Superior temporal gyrus (tissue), 1 donor: ENCODE measurements around the gene ASIC2.

Experiments
- DNase-seq: peaks from one replicate; pipeline ENCODE4 v3.0.0-alpha.2; 2016; ENCODE audit errors: extremely low spot score

ASIC2 gene

DNA sequence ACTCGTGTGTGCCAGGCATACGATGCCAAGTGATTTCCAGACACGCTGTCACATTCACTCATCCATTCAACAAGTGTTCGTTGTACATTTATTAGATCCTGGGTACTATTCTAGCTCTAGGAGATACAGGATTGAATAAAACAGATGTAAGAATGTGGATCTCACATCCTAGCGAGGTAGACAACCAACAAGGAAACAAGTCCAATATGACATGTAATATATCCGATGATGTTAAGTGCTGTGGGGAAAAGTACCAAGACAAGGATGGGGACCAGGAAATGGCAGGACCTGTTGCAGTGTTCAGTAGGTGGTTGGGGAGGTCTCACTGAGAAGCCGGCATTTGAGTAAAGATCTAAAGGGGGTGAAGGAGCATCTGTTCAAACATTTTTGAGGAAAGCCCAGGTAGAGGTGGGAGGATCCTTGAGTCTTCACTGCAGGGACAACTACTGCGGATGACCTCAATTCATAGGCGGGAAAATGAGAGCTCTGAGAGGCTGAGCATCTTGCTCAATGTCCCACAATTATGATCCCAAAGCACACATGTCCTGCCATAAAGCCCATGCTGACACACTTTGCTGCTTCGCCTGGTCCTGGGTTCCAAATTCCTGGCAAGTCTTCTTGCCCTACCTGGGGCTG, 129.4 kb downstream of the ASIC2 start:
- DNase-seq, result no peak

DNA sequence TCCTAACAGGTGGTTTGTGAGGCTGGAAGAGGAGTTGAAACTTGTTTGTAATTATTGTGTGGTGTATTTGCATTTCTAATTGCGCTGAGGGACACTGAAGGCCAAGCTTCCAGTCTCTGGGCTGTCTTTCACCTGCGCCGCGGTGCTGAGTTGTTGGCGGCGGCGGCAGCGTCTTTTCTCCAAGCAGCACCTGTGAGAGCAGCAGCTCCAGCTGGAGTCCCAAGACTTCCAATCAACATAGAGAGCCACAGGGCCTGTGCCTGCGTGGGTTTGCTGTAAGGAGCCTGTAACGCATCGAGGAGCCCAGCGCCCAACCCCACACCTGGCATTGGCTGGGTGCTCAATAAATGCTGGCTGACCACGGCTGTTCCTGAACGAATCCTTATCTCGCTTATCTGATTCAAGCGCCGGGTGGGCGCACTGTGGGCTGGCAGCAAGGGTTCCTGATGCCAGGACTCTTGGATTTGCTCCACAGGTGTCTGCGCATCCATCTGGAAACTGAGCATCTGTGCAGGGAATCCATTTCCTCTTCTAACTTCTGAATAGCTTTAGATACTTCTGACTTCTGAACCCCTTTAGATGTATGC, 138.1 kb downstream of the ASIC2 start:
- no peak for DNase-seq

DNA sequence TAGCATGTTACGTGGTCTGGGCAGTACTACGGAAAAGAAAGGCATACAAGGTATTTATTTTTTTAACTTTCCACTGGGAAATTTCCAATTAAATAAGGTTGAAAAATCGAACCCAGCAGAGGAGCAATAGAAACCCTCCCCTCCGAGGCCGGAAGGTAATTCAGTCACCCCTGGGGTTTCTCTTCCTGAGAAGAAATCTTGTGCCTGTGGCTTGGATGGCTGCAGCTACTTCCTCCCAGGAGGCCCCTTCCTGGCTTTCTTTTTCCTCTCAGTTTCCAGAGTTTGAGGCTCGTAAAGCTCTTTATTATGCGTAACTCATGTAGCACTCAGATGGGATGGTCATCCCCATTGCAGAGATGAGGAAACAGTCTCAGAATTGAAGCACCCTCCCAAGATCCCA, 140.3 kb downstream of the ASIC2 start:
- no peak for DNase-seq

DNA sequence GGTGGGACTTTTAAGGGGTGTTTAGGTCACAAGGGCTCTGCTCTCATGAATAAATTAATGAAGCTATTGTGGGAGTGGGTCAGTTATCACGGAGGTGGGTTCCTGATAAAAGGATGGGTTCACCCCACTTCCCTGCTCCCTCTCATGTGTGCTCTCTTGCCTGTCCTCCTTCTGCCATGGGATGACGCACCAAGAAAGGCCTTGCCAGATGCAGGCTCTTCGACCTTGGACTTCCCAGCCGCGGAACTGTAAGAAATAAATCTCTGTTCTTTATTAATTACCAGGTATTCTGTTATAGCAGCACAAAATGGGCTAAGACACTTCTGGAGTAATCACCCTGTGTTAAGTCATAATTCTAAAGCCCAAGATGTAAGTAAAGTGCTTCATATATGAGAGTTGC, 141.5 kb downstream of the ASIC2 start:
- no peak for DNase-seq

DNA sequence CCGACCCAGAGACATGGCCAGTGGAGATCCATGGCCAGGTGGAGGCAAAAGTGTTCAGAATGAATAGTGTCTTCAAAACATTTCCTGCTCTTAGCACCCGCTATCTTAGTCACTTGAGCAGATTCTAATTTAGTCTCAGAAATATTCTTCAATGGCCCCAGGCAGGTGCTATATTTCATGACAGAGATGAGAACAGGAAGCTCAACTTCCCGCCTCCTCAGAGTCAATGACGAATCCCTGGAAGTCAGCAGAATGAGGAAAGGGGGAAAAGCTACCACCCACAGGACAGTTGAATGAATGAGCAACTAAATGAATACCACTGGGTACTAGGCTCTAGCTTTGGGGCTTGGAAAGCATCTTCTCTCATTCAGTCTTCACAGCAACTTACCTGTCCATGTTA, 147.2 kb downstream of the ASIC2 start:
- DNase-seq, result no peak

DNA sequence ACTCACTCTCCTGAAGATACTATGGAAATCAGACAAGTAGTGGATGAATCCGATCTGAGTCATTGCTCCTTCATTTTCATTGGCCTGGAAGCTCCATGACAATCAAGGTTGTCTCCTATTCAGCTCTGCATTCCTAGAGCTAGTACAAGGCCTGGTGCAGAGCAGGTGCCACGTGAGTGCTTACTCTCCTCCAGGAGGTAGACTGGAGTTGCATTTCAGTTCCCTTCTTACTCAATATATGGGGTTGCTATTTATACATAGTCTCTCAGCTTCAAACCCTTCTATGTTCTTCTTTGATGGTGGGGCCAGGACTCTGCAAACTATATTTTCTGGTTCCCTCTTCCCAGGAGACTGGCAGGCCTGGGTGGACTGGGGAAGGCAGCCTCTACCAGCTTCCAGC, 148.3 kb downstream of the ASIC2 start:
- DNase-seq, result no peak

DNA sequence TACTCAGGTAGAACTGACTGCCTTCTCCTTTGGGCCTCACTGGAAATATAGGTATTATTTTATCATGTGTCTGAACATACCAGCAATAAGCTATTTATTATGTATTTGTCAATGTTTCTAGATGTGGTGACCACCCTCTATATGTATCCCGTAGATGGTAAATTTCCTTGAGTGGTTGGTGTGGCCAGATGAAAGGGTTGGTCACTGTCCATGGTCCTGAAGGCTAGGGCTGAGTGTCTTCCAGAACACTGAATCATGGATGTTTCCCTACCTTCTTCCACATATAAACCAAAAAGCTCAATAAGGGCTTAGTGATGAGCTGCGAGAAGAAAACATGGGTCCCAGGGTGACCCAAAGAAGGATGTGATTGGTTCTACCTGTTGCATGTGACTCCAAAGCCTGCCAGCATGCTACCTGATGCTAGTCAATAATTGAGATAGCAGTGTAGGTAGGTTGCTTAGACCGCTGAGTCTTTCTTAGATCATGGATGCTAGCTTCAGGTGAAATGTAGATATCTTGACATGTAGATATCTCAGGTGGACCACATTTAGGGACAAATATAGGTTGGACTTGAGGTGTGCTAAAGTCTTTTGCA, 150.3 kb downstream of the ASIC2 start:
- DNase-seq, result no peak

DNA sequence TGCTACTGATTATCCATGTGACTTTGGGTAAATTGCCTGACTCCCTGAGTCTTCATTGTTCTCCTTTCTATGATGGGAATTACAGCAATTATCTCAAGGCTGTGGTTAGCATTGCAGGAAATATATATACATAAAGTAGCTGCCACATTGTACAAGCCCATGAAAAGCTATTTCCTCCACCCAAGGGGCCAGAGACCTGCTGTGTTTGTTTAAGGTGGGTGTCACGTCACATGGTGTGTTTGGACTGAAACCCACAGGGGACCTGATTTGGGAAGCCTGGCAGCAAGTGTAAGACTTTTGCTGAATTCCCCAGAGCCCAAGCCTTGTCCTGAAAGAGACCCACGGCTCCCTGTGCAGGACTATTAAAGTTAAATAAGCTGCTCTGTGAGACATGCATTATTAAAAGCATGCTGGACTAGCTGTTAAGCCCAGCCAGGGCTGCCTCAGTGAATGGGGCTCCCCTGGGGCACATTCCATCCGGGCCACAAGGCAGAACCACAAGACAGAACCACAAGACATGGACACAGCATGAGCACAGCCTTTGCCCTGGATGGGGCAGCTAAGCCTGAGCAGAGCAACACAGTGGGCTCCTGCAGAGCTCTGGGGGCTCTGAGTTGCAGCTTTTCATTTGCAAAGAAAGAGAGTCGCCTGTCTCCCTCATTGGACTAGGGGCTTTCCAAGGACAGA, 152.5 kb downstream of the ASIC2 start:
- no peak for DNase-seq

DNA sequence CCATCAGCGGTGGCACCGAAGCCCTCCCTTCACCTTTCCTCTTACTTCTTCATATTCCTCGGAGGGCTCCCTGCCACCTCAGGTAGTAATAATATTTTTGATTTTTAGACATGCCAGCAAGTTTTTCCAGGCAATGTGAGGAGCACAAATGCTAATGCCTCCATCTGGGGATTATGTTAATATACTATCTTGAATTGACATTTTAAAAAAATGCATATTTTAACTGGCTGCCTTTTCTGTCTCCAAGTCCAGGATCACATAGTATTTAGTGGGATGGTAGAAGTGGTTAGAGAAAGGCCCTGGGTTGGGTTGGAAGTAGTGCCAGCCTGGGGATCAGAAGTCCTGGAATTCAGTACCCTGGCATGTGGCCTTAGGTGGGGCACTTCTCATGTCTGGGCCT, 154.5 kb downstream of the ASIC2 start:
- no peak for DNase-seq

DNA sequence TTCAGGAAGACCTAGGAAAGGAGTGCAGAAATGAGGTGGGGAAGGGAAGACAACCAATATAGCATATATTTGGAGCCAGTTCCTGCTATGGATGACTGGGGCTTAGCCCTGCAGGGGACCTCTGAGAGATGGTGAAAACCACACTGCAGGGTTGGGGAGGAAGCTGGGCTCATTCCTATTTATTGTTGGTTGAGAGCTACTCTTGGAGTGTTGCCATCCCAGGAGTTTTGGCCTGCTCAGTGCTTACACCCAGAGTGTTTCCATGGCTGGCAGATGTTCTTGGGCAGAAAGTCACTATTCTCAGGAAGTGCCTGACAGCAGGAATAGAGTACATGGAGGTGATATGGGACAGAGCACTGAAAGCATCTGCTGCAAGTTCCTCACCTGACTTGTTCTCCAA, 155.7 kb downstream of the ASIC2 start:
- DNase-seq, result no peak

DNA sequence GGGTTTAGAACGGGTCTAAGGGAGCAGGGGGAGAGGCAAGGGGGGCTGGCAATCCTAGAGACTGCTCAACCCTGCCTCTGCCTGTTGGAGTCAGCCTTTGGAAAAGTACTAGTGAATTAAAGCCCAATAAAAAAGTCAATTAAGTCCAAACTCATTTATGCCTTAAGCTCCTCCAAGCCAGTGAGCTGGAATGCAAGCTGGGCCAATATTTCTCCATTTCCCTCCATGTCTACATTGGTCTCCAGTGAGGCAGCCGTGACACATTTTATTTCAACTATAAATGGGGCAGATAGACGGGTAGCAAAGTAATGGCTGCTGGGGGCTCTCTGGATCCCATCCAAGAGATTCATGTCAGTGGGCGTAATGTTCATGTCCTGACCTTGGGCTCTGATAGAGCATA, 157.4 kb downstream of the ASIC2 start:
- DNase-seq, result no peak

DNA sequence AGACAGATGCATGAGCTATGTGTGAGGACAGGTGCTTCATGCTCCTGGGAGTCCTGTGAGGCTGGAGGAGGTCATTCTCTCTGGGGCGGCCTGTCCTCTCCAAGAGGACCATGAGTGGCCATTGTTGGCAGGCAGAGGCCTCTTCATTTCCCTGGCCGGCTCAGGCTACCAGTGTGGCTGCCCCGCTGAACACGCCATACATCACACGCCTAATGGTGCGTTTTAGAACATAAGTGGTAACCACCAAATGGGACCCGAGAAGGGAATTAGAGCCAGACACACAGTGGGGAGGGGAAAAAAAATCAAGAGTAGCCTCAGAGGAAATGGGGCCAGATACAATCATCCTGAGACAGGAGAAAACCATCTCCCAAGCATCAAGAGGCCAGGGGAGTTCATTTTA, 161.5 kb downstream of the ASIC2 start:
- DNase-seq, result no peak

DNA sequence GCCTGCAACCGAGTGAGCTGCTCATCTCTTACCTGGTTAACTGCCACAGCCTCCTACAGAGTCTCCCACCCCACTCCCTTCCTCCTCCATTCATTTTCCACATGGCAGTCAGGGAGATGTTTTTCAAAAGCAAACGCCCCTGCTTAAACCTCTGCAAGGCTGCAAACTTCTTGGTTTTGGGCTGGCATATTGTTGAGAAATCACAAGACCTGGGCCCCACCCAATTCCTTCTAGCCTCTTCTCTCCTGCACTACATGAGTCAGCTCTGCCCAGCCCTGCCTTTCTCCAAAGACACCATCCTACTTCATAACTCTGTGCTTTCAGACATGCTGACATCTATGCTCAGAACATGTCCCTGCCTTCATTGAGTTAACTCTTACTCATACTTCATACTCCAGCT, 165.4 kb downstream of the ASIC2 start:
- no peak for DNase-seq

DNA sequence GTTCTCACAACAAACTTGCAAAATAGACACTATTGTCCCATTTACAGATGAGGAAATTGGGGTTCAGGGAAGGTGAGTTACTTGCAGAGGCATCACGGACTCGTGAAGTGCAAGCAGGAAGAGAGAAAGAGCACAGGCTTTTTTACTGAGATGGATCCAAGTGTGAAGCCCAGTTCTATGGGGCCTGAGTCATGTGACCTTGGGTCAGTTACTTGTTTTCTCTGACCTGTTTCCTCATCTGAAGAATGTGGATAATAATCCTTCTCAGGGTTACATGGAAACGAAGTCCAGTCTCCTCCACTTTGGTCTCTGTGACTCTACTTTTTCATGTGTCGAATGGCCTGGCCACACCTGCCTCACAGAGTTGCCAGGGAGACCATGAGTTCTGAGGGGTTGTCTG, 167.0 kb downstream of the ASIC2 start:
- DNase-seq, result no peak

DNA sequence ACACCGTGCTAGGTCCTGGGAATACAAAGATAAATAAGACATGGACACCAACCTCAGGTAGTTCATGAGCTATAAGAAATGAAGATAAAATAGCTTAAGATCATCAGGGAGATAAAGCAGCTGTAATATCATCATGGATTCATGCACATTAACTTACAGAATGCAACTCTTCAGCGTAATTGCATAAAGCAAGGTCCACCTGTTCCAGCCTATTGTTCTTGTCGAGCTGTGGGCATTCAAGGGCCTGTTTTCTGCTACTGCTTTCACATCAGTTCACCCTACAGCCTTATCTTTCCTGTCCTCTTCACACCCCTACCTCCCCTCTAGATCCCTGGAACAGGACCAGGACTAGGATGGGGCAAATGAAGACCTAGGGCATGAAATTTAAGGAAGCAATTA, 167.5 kb downstream of the ASIC2 start:
- DNase-seq, result no peak

DNA sequence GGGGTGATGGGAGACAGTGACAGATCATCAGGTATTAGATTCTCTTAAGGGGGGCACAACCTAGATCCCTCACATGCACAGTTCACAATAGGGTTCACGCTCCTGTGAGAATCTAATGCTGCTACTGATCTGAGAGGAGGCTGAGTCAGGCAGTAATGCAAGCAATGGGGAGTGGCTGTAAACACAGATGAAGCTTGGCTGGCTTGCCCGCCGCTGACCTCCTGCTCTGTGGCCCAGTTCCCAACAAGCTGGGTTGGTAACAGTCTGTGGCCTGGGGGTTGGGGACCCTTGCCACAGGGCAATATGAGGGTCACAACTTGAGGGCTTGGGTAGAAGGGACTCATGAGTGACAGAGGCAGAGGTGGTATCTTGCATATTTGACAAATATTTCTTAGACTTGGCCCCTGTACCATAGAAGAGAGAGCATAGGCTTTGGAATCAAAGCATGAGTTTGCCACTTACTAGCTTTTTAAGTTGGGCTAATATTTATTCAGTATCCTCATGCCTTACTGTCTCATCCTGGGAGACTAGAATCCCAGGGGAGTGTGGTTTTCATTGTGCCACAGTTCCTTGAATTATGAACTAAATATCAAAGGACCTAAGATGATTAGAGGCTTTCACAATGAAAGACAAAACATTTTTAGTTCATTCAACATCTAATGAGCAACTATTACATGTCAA, 168.1 kb downstream of the ASIC2 start:
- DNase-seq, result no peak

DNA sequence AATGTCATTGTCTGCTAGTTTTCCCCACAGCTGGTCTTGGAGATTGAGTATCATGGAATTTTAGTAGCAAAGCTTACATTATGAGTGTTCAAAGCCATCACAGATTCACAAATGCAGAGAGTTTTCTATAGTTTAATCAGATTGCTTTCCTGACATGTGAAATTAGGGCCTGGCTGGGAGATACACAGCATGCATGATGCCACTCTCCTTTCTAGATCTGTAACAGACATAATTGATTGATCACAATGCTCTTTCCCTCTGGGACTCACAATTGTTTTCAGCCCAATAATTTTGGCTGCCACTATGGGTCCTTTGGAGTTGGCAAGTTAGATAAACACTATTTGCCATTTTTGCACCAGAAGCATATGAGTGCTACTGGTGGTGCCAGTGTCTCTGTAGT, 168.9 kb downstream of the ASIC2 start:
- DNase-seq, result no peak

DNA sequence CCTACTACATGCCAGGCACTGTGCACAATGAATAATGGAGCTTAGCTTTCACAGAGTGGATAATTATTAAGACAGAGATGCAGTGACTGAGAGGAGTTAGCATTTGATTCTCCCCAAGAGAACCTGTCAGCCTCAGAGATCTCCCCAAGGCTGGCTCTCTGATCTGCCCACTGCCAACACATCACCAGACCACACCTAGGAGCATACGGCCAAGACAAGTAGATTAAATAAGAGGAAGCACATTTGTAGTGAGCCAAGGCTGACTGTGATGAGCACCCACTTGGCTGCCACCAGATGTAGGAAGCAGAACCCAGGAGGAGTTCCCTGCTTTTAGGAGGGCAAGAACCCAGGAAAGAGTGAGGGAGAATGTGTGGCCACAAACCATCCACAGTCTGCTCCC, 171.3 kb downstream of the ASIC2 start:
- no peak for DNase-seq

DNA sequence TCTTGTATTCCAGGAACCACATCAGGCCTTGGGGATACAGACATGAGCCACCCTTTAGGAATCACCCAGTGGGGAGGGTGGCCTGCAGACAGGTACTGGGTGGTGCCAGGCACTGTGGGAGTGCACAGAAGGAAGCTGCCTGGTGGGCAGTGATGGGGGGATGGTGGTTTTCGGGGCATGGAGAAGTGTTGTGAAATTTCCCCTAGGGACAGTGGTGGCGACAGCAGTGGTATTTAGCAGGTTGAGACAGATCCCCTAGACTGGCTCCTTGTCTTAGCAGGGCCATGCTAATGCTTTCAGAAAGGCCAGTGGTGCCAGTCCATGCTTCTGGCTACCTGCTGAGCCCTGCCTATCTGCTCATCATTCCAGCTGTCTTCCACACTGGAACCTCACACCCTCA, 171.8 kb downstream of the ASIC2 start:
- no peak for DNase-seq

DNA sequence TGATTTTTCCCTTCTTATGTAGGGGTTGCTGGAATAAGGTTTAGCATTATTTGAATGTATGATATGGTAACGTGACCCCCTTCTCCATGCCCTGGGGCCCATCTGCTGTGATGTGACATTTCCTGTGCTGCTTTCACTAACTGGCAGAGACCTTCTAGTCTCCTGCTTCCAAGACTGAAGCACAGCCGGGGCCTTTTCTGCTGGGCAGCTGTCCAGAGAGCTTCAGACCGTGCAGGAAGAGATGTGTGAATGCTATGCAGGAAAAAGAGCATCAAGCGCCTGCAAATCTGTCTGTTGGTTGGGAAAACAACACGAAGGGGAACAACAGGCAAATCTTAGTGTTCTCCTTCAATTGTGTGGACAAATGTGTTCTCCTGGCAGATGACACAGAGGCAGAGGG, 173.0 kb downstream of the ASIC2 start:
- DNase-seq, result peak; percentile 35

DNA sequence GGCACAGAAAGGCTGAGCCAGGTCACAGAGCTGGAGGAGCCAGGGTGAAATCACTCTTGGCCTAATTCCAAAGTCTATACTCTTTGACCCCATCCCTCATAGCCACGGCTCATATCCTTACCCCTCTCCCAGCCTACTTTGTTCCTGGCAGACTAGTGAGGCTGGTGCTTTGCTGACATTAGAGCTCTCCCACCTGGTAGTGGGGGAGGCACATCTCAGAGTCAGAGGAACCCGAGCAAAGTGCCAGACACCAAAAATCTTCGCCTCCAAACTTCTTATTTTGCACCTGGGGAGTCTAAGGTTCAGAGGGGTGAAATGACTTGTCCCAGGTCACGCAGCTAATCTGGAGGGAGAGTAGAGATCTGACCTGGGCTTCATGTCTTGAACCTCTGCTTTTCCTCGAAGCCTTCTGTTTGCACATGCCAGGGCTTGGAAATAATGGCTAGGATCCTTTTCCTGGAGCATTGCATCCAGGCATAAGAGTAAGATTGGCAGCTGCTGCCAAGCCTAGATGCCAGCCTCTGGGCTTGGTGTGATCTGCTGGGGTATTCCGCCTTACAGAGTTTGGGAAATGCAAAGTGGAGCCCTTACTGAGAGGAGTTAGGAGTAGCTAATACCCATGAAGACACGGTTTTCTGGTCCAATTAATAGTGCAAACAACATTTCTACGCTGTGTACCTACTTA, 174.6 kb downstream of the ASIC2 start:
- no peak for DNase-seq

DNA sequence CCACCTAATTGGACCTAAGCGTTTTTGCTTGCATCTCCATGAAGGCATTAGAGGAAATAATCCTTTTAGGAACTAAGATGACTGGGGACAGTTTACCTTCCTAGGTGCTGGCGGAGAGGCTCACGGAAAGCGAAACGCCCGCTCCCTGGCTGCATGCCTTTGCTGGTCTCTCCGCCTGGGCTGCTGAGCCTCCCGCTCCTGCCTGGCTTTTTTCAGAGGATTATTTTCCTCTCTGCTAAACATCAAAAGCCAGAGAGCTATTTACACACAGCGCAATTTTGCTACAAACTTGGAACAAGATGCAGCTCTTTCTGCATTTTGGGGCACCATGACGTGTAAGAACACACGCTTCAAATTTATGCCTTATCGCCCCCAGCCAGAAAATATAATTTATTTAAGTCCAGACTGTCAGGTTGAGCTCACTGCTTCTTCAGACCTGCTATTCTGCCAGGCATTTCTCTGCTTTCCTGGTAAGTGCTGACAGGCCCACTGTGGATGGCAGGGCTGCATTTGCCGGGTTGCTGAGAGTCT, 177.0 kb downstream of the ASIC2 start:
- DNase-seq, result peak; percentile 29
